HUES48 (cell line): Measurements from ENCODE around the gene RB1.

Experiments used
- H3K27ac ChIP-seq: one replicate; pipeline ENCODE4 v1.7.0; 2013; ENCODE audit warnings: low read depth, low read length, inconsistent platforms
- H3K27me3 ChIP-seq: 2 replicates; pipeline ENCODE4 v1.6.1; 2013; ENCODE audit warnings: mild to moderate bottlenecking, low read length; ENCODE audit not compliant: control insufficient read depth, insufficient read depth
- H3K36me3 ChIP-seq: 2 replicates; pipeline ENCODE4 v1.6.1; 2013; ENCODE audit warnings: low read length; ENCODE audit not compliant: control insufficient read depth, insufficient read depth
- H3K4me1 ChIP-seq: 2 replicates; pipeline ENCODE4 v1.6.1; 2013; ENCODE audit warnings: mild to moderate bottlenecking, low read length; ENCODE audit not compliant: control insufficient read depth, insufficient read depth
- H3K4me3 ChIP-seq: 2 replicates; pipeline ENCODE4 v1.5.1; 2013; ENCODE audit warnings: mild to moderate bottlenecking, low read depth, low read length
- H3K9ac ChIP-seq: 2 replicates; pipeline ENCODE4 v1.6.1; 2013; ENCODE audit warnings: mild to moderate bottlenecking, low read depth, low read length, moderate library complexity
- H3K9me3 ChIP-seq: 2 replicates; pipeline ENCODE4 v1.6.1; 2013; ENCODE audit warnings: low read length; ENCODE audit not compliant: control insufficient read depth, insufficient read depth

RB1 gene

GRCh38 chr13:48485432-48485831 is 181.9 kb downstream of the RB1 start:
- no peaks in the 10 kb centered on the region for H3K4me1 ChIP-seq
- H3K27me3 ChIP-seq, result no peaks in the 10 kb centered on the region

GRCh38 chr13:48486362-48486761 is 182.8 kb downstream of the RB1 start:
- H3K27me3 ChIP-seq, result no peaks in the 10 kb centered on the region
- peaks cover 10% of the 10 kb centered on the region; the same call in 1 of the 2 replicates for H3K36me3 ChIP-seq
- no peak overlapping the region for H3K9ac ChIP-seq
- no peak overlapping the region for H3K27ac ChIP-seq
- H3K9me3 ChIP-seq, result no peaks in the 10 kb centered on the region
- no peak overlapping the region for H3K4me3 ChIP-seq
- no peaks in the 10 kb centered on the region for H3K4me1 ChIP-seq

More at GRCh38 chr13:48485432-48485831, 181.9 kb downstream of the RB1 start:
- Histone ChIP-seq H3K36me3 (peaks cover 10% of the 10 kb centered on the region; the same call in 1 of the 2 replicates), H3K27ac (no peak overlapping the region), H3K9me3 (no peaks in the 10 kb centered on the region), H3K4me3 (no peak overlapping the region), H3K9ac (no peak overlapping the region)

- Histone ChIP-seq H3K4me3 (no peak overlapping the region), H3K36me3 (peaks cover 10% of the 10 kb centered on the region; the same call in 1 of the 2 replicates), H3K9ac (no peak overlapping the region), H3K27ac (no peak overlapping the region), H3K4me1 (no peaks in the 10 kb centered on the region), H3K9me3 (no peaks in the 10 kb centered on the region), H3K27me3 (no peaks in the 10 kb centered on the region)
Observed at GRCh38 chr13:48486836-48487235, 183.3 kb downstream of the RB1 start.

GRCh38 chr13:48487968-48488367 is 184.4 kb downstream of the RB1 start:
- H3K36me3 ChIP-seq, result peaks cover 10% of the 10 kb centered on the region; the same call in 1 of the 2 replicates
- no peaks in the 10 kb centered on the region for H3K4me1 ChIP-seq
- no peak overlapping the region for H3K27ac ChIP-seq
- H3K4me3 ChIP-seq, result no peak overlapping the region
- H3K27me3 ChIP-seq, result no peaks in the 10 kb centered on the region
- H3K9ac ChIP-seq, result no peak overlapping the region
- no peaks in the 10 kb centered on the region for H3K9me3 ChIP-seq

- Histone ChIP-seq H3K27ac (no peak overlapping the region), H3K4me3 (no peak overlapping the region), H3K9me3 (no peaks in the 10 kb centered on the region), H3K27me3 (no peaks in the 10 kb centered on the region), H3K9ac (no peak overlapping the region), H3K4me1 (no peaks in the 10 kb centered on the region), H3K36me3 (peaks cover 10% of the 10 kb centered on the region; the same call in 1 of the 2 replicates)
Observed at GRCh38 chr13:48488995-48489394, 185.4 kb downstream of the RB1 start.

GRCh38 chr13:48489666-48490065 is 186.1 kb downstream of the RB1 start:
- H3K9ac ChIP-seq, result no peak overlapping the region
- H3K36me3 ChIP-seq, result peaks cover 10% of the 10 kb centered on the region; the same call in 1 of the 2 replicates
- no peak overlapping the region for H3K27ac ChIP-seq
- no peaks in the 10 kb centered on the region for H3K9me3 ChIP-seq
- no peaks in the 10 kb centered on the region for H3K27me3 ChIP-seq
- no peaks in the 10 kb centered on the region for H3K4me1 ChIP-seq
- H3K4me3 ChIP-seq, result no peak overlapping the region

- no peak overlapping the region for H3K4me3 ChIP-seq
Observed at GRCh38 chr13:48490241-48490640, 186.7 kb downstream of the RB1 start.

GRCh38 chr13:48491423-48492095 is 188.0 kb downstream of the RB1 start:
- H3K9ac ChIP-seq, result no peak overlapping the region
- no peak overlapping the region for H3K27ac ChIP-seq
- H3K4me3 ChIP-seq, result no peak overlapping the region

More at GRCh38 chr13:48490241-48490640, 186.7 kb downstream of the RB1 start:
- Histone ChIP-seq H3K9ac (no peak overlapping the region), H3K4me1 (no peaks in the 10 kb centered on the region), H3K27me3 (no peaks in the 10 kb centered on the region), H3K36me3 (peaks cover 10% of the 10 kb centered on the region; the same call in 1 of the 2 replicates), H3K9me3 (no peaks in the 10 kb centered on the region), H3K27ac (no peak overlapping the region)

GRCh38 chr13:48492096-48492440 is 188.5 kb downstream of the RB1 start:
- H3K4me3 ChIP-seq, result no peak overlapping the region
- H3K9ac ChIP-seq, result no peak overlapping the region
- no peak overlapping the region for H3K27ac ChIP-seq

More at GRCh38 chr13:48491423-48492095, 188.0 kb downstream of the RB1 start:
- Histone ChIP-seq H3K9me3 (no peaks in the 10 kb centered on the region), H3K4me1 (no peaks in the 10 kb centered on the region), H3K36me3 (peaks cover 10% of the 10 kb centered on the region; the same call in 1 of the 2 replicates), H3K27me3 (no peaks in the 10 kb centered on the region)

GRCh38 chr13:48492470-48493065 is 189.0 kb downstream of the RB1 start:
- no peak overlapping the region for H3K4me3 ChIP-seq
- peaks cover 6% of the 10 kb centered on the region; the same call in 1 of the 2 replicates for H3K4me1 ChIP-seq
- peaks cover 10% of the 10 kb centered on the region; the same call in 1 of the 2 replicates for H3K36me3 ChIP-seq
- no peaks in the 10 kb centered on the region for H3K27me3 ChIP-seq
- no peak overlapping the region for H3K27ac ChIP-seq
- H3K9me3 ChIP-seq, result no peaks in the 10 kb centered on the region
- H3K9ac ChIP-seq, result no peak overlapping the region

More at GRCh38 chr13:48492096-48492440, 188.5 kb downstream of the RB1 start:
- Histone ChIP-seq H3K27me3 (no peaks in the 10 kb centered on the region), H3K9me3 (no peaks in the 10 kb centered on the region), H3K4me1 (peaks cover 3% of the 10 kb centered on the region; the same call in 1 of the 2 replicates), H3K36me3 (peaks cover 10% of the 10 kb centered on the region; the same call in 1 of the 2 replicates)
